A673 (cell line): ENCODE results near the gene ZNF385B. TPM values are rescaled to one million over a fixed set of nuclear protein-coding genes. Genes with fewer than 3 reads are reported as not detected.

Experiments used
- BruUV-seq: library from RNA; stranded (reverse); fragments of 400-500 nt; replicated peaks from 2 replicates; lab custom pipeline; 2021; lab: Mats Ljungman, UMichigan
- CTCF ChIA-PET: fragments of 300-600 bp; sonication (Branson Sonifier 250); formaldehyde crosslinking; loops from one replicate; lab custom pipeline; 2022; ENCODE audit warnings: antibody characterized with exemption; lab: Charles Lee
- POLR2A ChIA-PET: fragments of 300-600 bp; sonication (Branson Sonifier 250); formaldehyde crosslinking; loops from one replicate; lab custom pipeline; 2022; ENCODE audit warnings: antibody characterized with exemption; ENCODE audit not compliant: low non-redundant PET; lab: Charles Lee
- DNase-seq: peaks from one replicate; pipeline ENCODE4 v3.0.0-alpha.2; 2015; ENCODE audit warnings: low spot score
- H3K27ac ChIP-seq: fragments of 200-600 bp; sonication (generic); 2 replicates; pipeline ENCODE4 v1.5.1; 2016; ENCODE audit warnings: mixed run types, low read depth, mild to moderate bottlenecking, mixed read lengths, antibody characterized with exemption, low read length; ENCODE audit not compliant: poor library complexity, severe bottlenecking
- H3K27me3 ChIP-seq: fragments of 200-600 bp; sonication (generic); replicated peaks from 2 replicates; pipeline ENCODE4 v1.6.1; 2017; ENCODE audit warnings: mixed run types, low read depth, mild to moderate bottlenecking, mixed read lengths, antibody characterized with exemption, low read length; ENCODE audit not compliant: insufficient read depth, poor library complexity
- H3K36me3 ChIP-seq: fragments of 200-600 bp; sonication (generic); 2 replicates; pipeline ENCODE4 v1.6.1; 2016; ENCODE audit warnings: mixed run types, mild to moderate bottlenecking, mixed read lengths, antibody characterized with exemption, low read length; ENCODE audit not compliant: insufficient read depth, poor library complexity, severe bottlenecking
- H3K4me1 ChIP-seq: fragments of 200-600 bp; sonication (generic); 2 replicates; pipeline ENCODE4 v1.6.1; 2017; ENCODE audit warnings: mixed run types, mild to moderate bottlenecking, mixed read lengths, antibody characterized with exemption, low read length; ENCODE audit not compliant: insufficient read depth, poor library complexity, severe bottlenecking
- H3K4me3 ChIP-seq: fragments of 200-600 bp; sonication (generic); 2 replicates; pipeline ENCODE4 v1.5.1; 2016; ENCODE audit warnings: low read depth, mixed run types, mild to moderate bottlenecking, mixed read lengths, low read length; ENCODE audit not compliant: poor library complexity, severe bottlenecking
- H3K9me3 ChIP-seq: fragments of 200-600 bp; sonication (generic); 2 replicates; pipeline ENCODE4 v1.6.1; 2016; ENCODE audit warnings: mixed run types, low read depth, mild to moderate bottlenecking, mixed read lengths, antibody characterized with exemption, low read length; ENCODE audit not compliant: poor library complexity, severe bottlenecking
- EZH2 ChIP-seq: fragments of 200-600 bp; sonication (generic); IDR thresholded peaks from 2 replicates; pipeline ENCODE4 v1.6.1; 2017; ENCODE audit warnings: borderline replicate concordance, low read depth, mild to moderate bottlenecking, mixed read lengths, antibody characterized with exemption, low read length; ENCODE audit not compliant: poor library complexity, severe bottlenecking
- intact Hi-C: fragments of 100-400 bp; cut with micrococcal nuclease; formaldehyde crosslinking; loops from one replicate; pipeline ENCODE4 v1.10.0; 2022; ENCODE audit not compliant: unreplicated experiment
- total RNA-seq: library from RNA; stranded (reverse); gene quantifications from 2 replicates; pipeline ENCODE4 v1.2.3, GENCODE V29; 2021
- TF ChIP-seq, protein P1 (sequence below): fragments of 300-800, 200-600 bp; sonication (generic); conservative IDR thresholded peaks from 2 replicates; pipeline ENCODE4 v1.5.1; 2017; ENCODE audit warnings: low read depth, mild to moderate bottlenecking, antibody characterized with exemption, low read length, moderate library complexity, mixed read lengths

ZNF385B gene
- total RNA-seq, 1 experiment from 2014 or later: not detected

DNA sequence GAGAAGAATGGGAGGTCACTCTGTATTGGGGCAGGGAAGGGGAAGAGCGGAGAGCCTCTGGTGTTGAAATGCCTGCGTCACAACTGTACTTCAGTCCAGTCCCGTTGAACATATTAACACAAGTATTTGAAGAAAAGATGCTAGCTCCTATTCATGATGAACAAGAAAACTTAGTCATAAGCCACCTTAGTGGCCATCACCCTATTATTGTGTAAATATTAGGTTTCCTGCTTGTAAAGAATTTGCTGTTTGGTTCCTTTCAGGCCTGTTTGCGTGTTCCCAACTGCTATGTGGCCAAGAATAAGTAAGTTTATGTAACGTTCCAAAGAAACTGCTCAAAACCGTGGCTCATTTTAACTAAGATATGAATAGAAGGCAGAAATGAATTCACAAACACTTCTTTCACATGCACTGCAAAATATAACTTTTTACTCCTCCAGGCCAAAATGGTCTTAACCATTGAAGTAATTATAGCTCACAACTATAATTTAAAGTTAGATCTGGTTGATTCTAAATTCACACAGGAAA is 204.3 kb downstream of the ZNF385B start:
- Histone ChIP-seq H3K36me3 (no peaks in the 10 kb centered on the region), H3K27ac (no peak overlapping the region), H3K4me1 (no peaks in the 10 kb centered on the region), H3K4me3 (no peak overlapping the region), H3K27me3 (no peaks in the 10 kb centered on the region), H3K9me3 (no peaks in the 10 kb centered on the region)
- ChIA-PET POLR2A (no interaction called here), CTCF (interaction anchor here (0.6 kb wide), 1 partner anchor 740 kb away, joined by 4 read pairs; no protein-coding TSS in a partner anchor)
- no TSS peak for BruUV-seq
- TF ChIP-seq, protein P1, sequence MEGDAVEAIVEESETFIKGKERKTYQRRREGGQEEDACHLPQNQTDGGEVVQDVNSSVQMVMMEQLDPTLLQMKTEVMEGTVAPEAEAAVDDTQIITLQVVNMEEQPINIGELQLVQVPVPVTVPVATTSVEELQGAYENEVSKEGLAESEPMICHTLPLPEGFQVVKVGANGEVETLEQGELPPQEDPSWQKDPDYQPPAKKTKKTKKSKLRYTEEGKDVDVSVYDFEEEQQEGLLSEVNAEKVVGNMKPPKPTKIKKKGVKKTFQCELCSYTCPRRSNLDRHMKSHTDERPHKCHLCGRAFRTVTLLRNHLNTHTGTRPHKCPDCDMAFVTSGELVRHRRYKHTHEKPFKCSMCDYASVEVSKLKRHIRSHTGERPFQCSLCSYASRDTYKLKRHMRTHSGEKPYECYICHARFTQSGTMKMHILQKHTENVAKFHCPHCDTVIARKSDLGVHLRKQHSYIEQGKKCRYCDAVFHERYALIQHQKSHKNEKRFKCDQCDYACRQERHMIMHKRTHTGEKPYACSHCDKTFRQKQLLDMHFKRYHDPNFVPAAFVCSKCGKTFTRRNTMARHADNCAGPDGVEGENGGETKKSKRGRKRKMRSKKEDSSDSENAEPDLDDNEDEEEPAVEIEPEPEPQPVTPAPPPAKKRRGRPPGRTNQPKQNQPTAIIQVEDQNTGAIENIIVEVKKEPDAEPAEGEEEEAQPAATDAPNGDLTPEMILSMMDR: no peak
- no peak for TF ChIP-seq EZH2
- intact Hi-C loops: no loop called here
- no peak for DNase-seq

- no TSS peak for BruUV-seq
- CTCF ChIA-PET: no interaction called here
- Histone ChIP-seq H3K4me3 (no peak overlapping the region), H3K27ac (no peak overlapping the region), H3K36me3 (no peaks in the 10 kb centered on the region), H3K27me3 (no peaks in the 10 kb centered on the region), H3K9me3 (no peaks in the 10 kb centered on the region), H3K4me1 (no peaks in the 10 kb centered on the region)
- POLR2A ChIA-PET: no interaction called here
- TF ChIP-seq, protein P1: no peak
- no peak for TF ChIP-seq EZH2
- DNase-seq: no peak
- intact Hi-C loops: no loop called here
These were observed 205.8 kb downstream of the ZNF385B start for GRCh38 chr2:179655627-179656026.

DNA sequence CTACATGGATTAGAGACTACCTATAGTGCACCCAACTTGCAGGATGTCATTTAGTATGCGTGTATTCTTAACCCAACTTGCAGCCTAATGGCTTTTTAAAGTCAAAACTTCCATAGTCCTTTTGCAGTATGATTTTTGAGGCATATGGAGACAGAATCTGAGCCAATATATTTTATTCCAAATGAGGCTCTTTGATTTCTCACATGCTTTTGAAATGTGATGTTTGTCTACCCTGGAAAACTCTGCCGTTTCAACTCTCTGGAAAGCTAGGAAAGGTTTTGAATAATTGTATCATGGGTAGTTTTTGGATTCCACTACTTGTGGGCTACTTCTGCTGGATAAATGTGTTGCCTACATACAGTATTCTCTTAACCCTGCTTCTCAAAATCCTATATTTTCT is 206.6 kb downstream of the ZNF385B start:
- intact Hi-C loops: no loop called here
- no peaks in the 10 kb centered on the region for H3K36me3 ChIP-seq
- no peaks in the 10 kb centered on the region for H3K4me1 ChIP-seq
- H3K27me3 ChIP-seq: no peaks in the 10 kb centered on the region
- TF ChIP-seq EZH2: no peak
- TF ChIP-seq, protein P1: no peak
- BruUV-seq: no TSS peak
- no peaks in the 10 kb centered on the region for H3K9me3 ChIP-seq
- ChIA-PET POLR2A (no interaction called here), CTCF (no interaction called here)
- H3K27ac ChIP-seq: no peak overlapping the region
- DNase-seq: no peak
- H3K4me3 ChIP-seq: no peak overlapping the region
